Nephron progenitor cell (in vitro differentiated cells): ENCODE results near the gene LMBRD2.

Experiments
- DNase-seq: peaks from one replicate; pipeline ENCODE4 v3.0.0; 2021
- H3K27ac Mint-ChIP-seq: 2 replicates; pipeline ENCODE4 v1.8.0; 2021; ENCODE audit warnings: mild to moderate bottlenecking, moderate library complexity, mixed read lengths
- H3K27me3 Mint-ChIP-seq: 2 replicates; pipeline ENCODE4 v1.8.0; 2021; ENCODE audit warnings: mild to moderate bottlenecking, low read depth, mixed read lengths; ENCODE audit not compliant: poor library complexity
- H3K36me3 Mint-ChIP-seq: 2 replicates; pipeline ENCODE4 v1.8.0; 2021; ENCODE audit warnings: low read depth, mixed read lengths
- H3K4me1 Mint-ChIP-seq: 2 replicates; pipeline ENCODE4 v1.8.0; 2021; ENCODE audit warnings: mixed read lengths
- H3K4me3 Mint-ChIP-seq: 2 replicates; pipeline ENCODE4 v1.8.0; 2021; ENCODE audit warnings: mild to moderate bottlenecking, moderate library complexity, mixed read lengths
- H3K9me3 Mint-ChIP-seq: 2 replicates; pipeline ENCODE4 v1.8.0; 2021; ENCODE audit warnings: mild to moderate bottlenecking, moderate library complexity, mixed read lengths
- CTCF ChIP-seq: fragments of 200-600 bp; sonication (generic); IDR thresholded peaks from 2 replicates; pipeline ENCODE4 v1.5.0; 2021; ENCODE audit warnings: antibody characterized with exemption

Gene LMBRD2

GRCh38 chr5:36057386-36057785 lies 94.3 kb downstream of the LMBRD2 start:
- Mint-ChIP-seq H3K9me3 (no peaks in the 10 kb centered on the region), H3K36me3 (no peaks in the 10 kb centered on the region), H3K4me3 (no peak overlapping the region), H3K27ac (no peak overlapping the region), H3K27me3 (peaks cover 10% of the 10 kb centered on the region), H3K4me1 (peaks cover 4% of the 10 kb centered on the region)
- DNase-seq, result no peak
- no peak for TF ChIP-seq CTCF

GRCh38 chr5:36056422-36056821 lies 95.3 kb downstream of the LMBRD2 start:
- no peak overlapping the region for H3K4me3 Mint-ChIP-seq
- H3K27ac Mint-ChIP-seq, result no peak overlapping the region
- H3K4me1 Mint-ChIP-seq, result peaks cover 4% of the 10 kb centered on the region
- no peaks in the 10 kb centered on the region for H3K36me3 Mint-ChIP-seq
- H3K9me3 Mint-ChIP-seq, result no peaks in the 10 kb centered on the region
- DNase-seq, result no peak
- H3K27me3 Mint-ChIP-seq, result peaks cover 10% of the 10 kb centered on the region
- no peak for TF ChIP-seq CTCF

- no peak overlapping the region for H3K27ac Mint-ChIP-seq
- H3K27me3 Mint-ChIP-seq, result peaks cover 10% of the 10 kb centered on the region
- H3K4me1 Mint-ChIP-seq, result peaks cover 4% of the 10 kb centered on the region
- TF ChIP-seq CTCF, result no peak
- no peak overlapping the region for H3K4me3 Mint-ChIP-seq
- H3K9me3 Mint-ChIP-seq, result no peaks in the 10 kb centered on the region
- no peaks in the 10 kb centered on the region for H3K36me3 Mint-ChIP-seq
- DNase-seq, result no peak
These were observed 95.7 kb downstream of the LMBRD2 start for GRCh38 chr5:36055984-36056383.

GRCh38 chr5:36054647-36055046 lies 97.0 kb downstream of the LMBRD2 start:
- no peaks in the 10 kb centered on the region for H3K4me1 Mint-ChIP-seq
- H3K27me3 Mint-ChIP-seq, result peaks cover 10% of the 10 kb centered on the region
- no peak for DNase-seq
- H3K9me3 Mint-ChIP-seq, result no peaks in the 10 kb centered on the region
- no peaks in the 10 kb centered on the region for H3K36me3 Mint-ChIP-seq
- TF ChIP-seq CTCF, result no peak
- H3K4me3 Mint-ChIP-seq, result no peak overlapping the region
- H3K27ac Mint-ChIP-seq, result no peak overlapping the region

GRCh38 chr5:36052538-36052937 lies 99.1 kb downstream of the LMBRD2 start:
- H3K36me3 Mint-ChIP-seq, result no peaks in the 10 kb centered on the region
- no peaks in the 10 kb centered on the region for H3K4me1 Mint-ChIP-seq
- H3K9me3 Mint-ChIP-seq, result no peaks in the 10 kb centered on the region
- peaks cover 10% of the 10 kb centered on the region for H3K27me3 Mint-ChIP-seq
- no peak for TF ChIP-seq CTCF
- no peak for DNase-seq
- H3K4me3 Mint-ChIP-seq, result no peak overlapping the region
- H3K27ac Mint-ChIP-seq, result no peak overlapping the region

GRCh38 chr5:36049949-36050348 lies 101.7 kb downstream of the LMBRD2 start:
- Mint-ChIP-seq H3K9me3 (peaks cover 8% of the 10 kb centered on the region), H3K27ac (no peak overlapping the region), H3K4me1 (no peaks in the 10 kb centered on the region), H3K27me3 (peaks cover 6% of the 10 kb centered on the region), H3K4me3 (no peak overlapping the region), H3K36me3 (no peaks in the 10 kb centered on the region)
- TF ChIP-seq CTCF, result no peak
- no peak for DNase-seq
